GM12878 (cell line): ENCODE measurements around the gene NT5E. TPM values are rescaled to one million over a fixed set of nuclear protein-coding genes. Genes with fewer than 3 reads are reported as not detected.

ENCODE experiments used
- ATAC-seq: fragments of 200-7000 bp; cut with Tn5 transposase; 3 replicates; pipeline ENCODE4 v1.9.1; 2020; ENCODE audit warnings: mild to moderate bottlenecking, moderate library complexity
- BruUV-seq: library from RNA; stranded (reverse); fragments of 400-500 nt; replicated peaks from 2 replicates; lab custom pipeline; 2021; lab: Mats Ljungman, UMichigan
- CTCF ChIA-PET: fragments of 300-600 bp; sonication (Branson Sonifier 250); formaldehyde crosslinking; extraction: SDS; loops from one replicate; lab custom pipeline; 2021; ENCODE audit warnings: inconsistent platforms; lab: Yijun Ruan, JAX
- POLR2A ChIA-PET: fragments of 350-600 bp; formaldehyde crosslinking; extraction: SDS; loops from one replicate; lab custom pipeline; 2021; ENCODE audit warnings: inconsistent platforms; lab: Charles Lee
- RAD21 ChIA-PET: fragments of 300-600 bp; sonication (Branson Sonifier 250); formaldehyde crosslinking; loops from one replicate; lab custom pipeline; 2023; ENCODE audit warnings: antibody characterized with exemption; ENCODE audit not compliant: unreplicated experiment; lab: Charles Lee
- SMC1A ChIA-PET: fragments of 300-600 bp; sonication (Branson Sonifier 250); formaldehyde crosslinking; loops from one replicate; lab custom pipeline; 2023; ENCODE audit not compliant: unreplicated experiment, uncharacterized antibody; lab: Charles Lee
- DNase-seq: peaks from one replicate; pipeline ENCODE4 v3.0.0-alpha.2; 2011; ENCODE audit warnings: low read depth, low spot score
- FAIRE-seq: peaks from 3 replicates; lab custom pipeline; 2011; peaks lifted over from hg19 to GRCh38; lab: Jason Lieb, UNC
- H2AFZ ChIP-seq: 2 replicates; pipeline ENCODE4 v1.6.0; 2011; ENCODE audit warnings: low read depth, low read length, control low read depth; ENCODE audit not compliant: control insufficient read depth
- H3K27ac ChIP-seq: 2 replicates; pipeline ENCODE4 v1.5.1; 2011; ENCODE audit warnings: control low read depth; ENCODE audit not compliant: control insufficient read depth, insufficient read depth
- H3K27me3 ChIP-seq, 2 experiments: replicated peaks in 1 of 2; 2 replicates each; pipeline versions ENCODE4 v1.6.0 to v1.6.1; 2011; ENCODE audit warnings: low read length in 1 of 2; ENCODE audit not compliant: control insufficient read depth in 2 of 2, insufficient read depth in 2 of 2
- H3K36me3 ChIP-seq, 2 experiments: 2 replicates each; pipeline ENCODE4 v1.5.1; 2011; ENCODE audit warnings: low read length in 1 of 2; ENCODE audit not compliant: control insufficient read depth in 2 of 2, insufficient read depth in 2 of 2
- H3K4me1 ChIP-seq: 2 replicates; pipeline ENCODE4 v1.6.1; 2011; ENCODE audit warnings: mild to moderate bottlenecking, low read length, moderate library complexity, mixed read lengths; ENCODE audit not compliant: control insufficient read depth, insufficient read depth
- H3K4me2 ChIP-seq: 2 replicates; pipeline ENCODE4 v1.6.0; 2011; ENCODE audit warnings: control low read depth; ENCODE audit not compliant: control insufficient read depth, insufficient read depth
- H3K4me3 ChIP-seq: fragments of 200-600 bp; sonication (generic); 2 replicates; pipeline ENCODE4 v1.5.1; 2016
- H3K79me2 ChIP-seq: 2 replicates; pipeline ENCODE4 v1.6.0; 2011; ENCODE audit warnings: low read length; ENCODE audit not compliant: control insufficient read depth, insufficient read depth
- H3K9ac ChIP-seq: 2 replicates; pipeline ENCODE4 v1.8.0; 2011; ENCODE audit warnings: low read length, control low read depth, mixed read lengths; ENCODE audit not compliant: control insufficient read depth, insufficient read depth
- H3K9me3 ChIP-seq: replicated peaks from 3 replicates; pipeline ENCODE4 v1.5.1; 2011; ENCODE audit warnings: mild to moderate bottlenecking, low read length; ENCODE audit not compliant: control insufficient read depth, insufficient read depth
- H4K20me1 ChIP-seq: 2 replicates; pipeline ENCODE4 v1.6.0; 2011; ENCODE audit not compliant: control insufficient read depth, insufficient read depth
- ATF7 ChIP-seq: fragments of 450-650 bp; IDR thresholded peaks from 2 replicates; pipeline ENCODE4 v1.6.1; 2016; ENCODE audit warnings: low read depth, mild to moderate bottlenecking
- BHLHE40 ChIP-seq, 2 experiments: fragments of 450-650 bp in 1 of 2; IDR thresholded peaks; 2 replicates each; pipeline ENCODE4 v1.6.1; 2011 to 2017; ENCODE audit warnings: low read depth in 2 of 2, borderline replicate concordance in 1 of 2, improper control_type of control experiment in 1 of 2, low read length in 1 of 2, mild to moderate bottlenecking in 1 of 2
- CHD1 ChIP-seq: IDR thresholded peaks from 2 replicates; pipeline ENCODE4 v1.6.1; 2012; ENCODE audit warnings: low read depth, low read length, improper control_type of control experiment
- DPF2 ChIP-seq: fragments of 450-650 bp; IDR thresholded peaks from 2 replicates; pipeline ENCODE4 v1.6.1; 2017; ENCODE audit warnings: mild to moderate bottlenecking
- EED ChIP-seq: sonication (generic); IDR thresholded peaks from 2 replicates; pipeline ENCODE4 v1.6.1; 2016; ENCODE audit warnings: antibody characterized with exemption, low read depth
- ETV6 ChIP-seq, 2 experiments: fragments of 450-650 bp in 1 of 2; IDR thresholded peaks in 1 of 2; conservative IDR thresholded peaks in 1 of 2; 2 replicates each; pipeline ENCODE4 v1.6.1; 2014; ENCODE audit warnings: antibody characterized with exemption in 1 of 2, borderline replicate concordance in 1 of 2, low read depth in 1 of 2, mild to moderate bottlenecking in 1 of 2, moderate library complexity in 1 of 2
- GATAD2B ChIP-seq: fragments of 450-650 bp; conservative IDR thresholded peaks from 2 replicates; pipeline ENCODE4 v1.6.1; 2017; ENCODE audit warnings: low read depth, mild to moderate bottlenecking, moderate library complexity
- MXI1 ChIP-seq: fragments of 150-350 bp; IDR thresholded peaks from 2 replicates; pipeline ENCODE4 v1.6.1; 2011; ENCODE audit warnings: low read depth, mild to moderate bottlenecking, inconsistent platforms, low read length, improper control_type of control experiment
- RAD51 ChIP-seq: fragments of 450-650 bp; IDR thresholded peaks from 2 replicates; pipeline ENCODE4 v1.6.1; 2016; ENCODE audit warnings: moderate library complexity, mild to moderate bottlenecking, inconsistent platforms
- RUNX3 ChIP-seq: IDR thresholded peaks from 2 replicates; pipeline ENCODE4 v1.6.1; 2012; ENCODE audit warnings: low read length, inconsistent platforms
- SPI1 ChIP-seq: IDR thresholded peaks from 2 replicates; pipeline ENCODE4 v1.6.1; 2011; ENCODE audit warnings: low read depth, mild to moderate bottlenecking, low read length, moderate library complexity, borderline replicate concordance; ENCODE audit not compliant: insufficient read depth
- TCF3 ChIP-seq: IDR thresholded peaks from 2 replicates; pipeline ENCODE4 v1.6.1; 2012; ENCODE audit warnings: low read depth, mild to moderate bottlenecking, low read length, borderline replicate concordance; ENCODE audit not compliant: insufficient read depth
- YBX1 ChIP-seq: fragments of 450-650 bp; IDR thresholded peaks from 2 replicates; pipeline ENCODE4 v1.6.1; 2016; ENCODE audit warnings: antibody characterized with exemption
- in situ Hi-C: fragments of 300-500 bp; cut with MboI; formaldehyde crosslinking; loops from 9 replicates; pipeline ENCODE4 v1.14.3; 2018; ENCODE audit warnings: mixed read lengths
- intact Hi-C: fragments of 100-400 bp; cut with micrococcal nuclease; formaldehyde crosslinking; loops from one replicate; pipeline ENCODE4 v1.14.2; 2022; ENCODE audit not compliant: unreplicated experiment
- polyA plus RNA-seq, 11 experiments: library from polyadenylated mRNA; depleted of rRNA in 4 of 11; unstranded in 6 of 11; stranded (reverse) in 5 of 11; fragments of >200 nt; fragmentation: Nextera tagmentation in 4 of 11; fragmentation: Illumina TruSeq in 1 of 11; extraction: Ambion mirVana in 4 of 11; extraction: Trizol in 1 of 11; gene quantifications; 1 replicate in 1 of 11; 2 replicates in 10 of 11; pipeline versions ENCODE4 v1.2.1 to v1.2.3, GENCODE V29; 2011 to 2016; ENCODE audit warnings: inconsistent platforms in 2 of 11, missing spikeins in 2 of 11, low read depth in 1 of 11
- total RNA-seq, 4 experiments: library from RNA; depleted of rRNA in 3 of 4; stranded (reverse); fragments of >200 nt in 3 of 4; fragmentation: Illumina TruSeq in 1 of 4; extraction: Trizol in 1 of 4; gene quantifications; 2 replicates each; pipeline versions ENCODE4 v1.2.1 to v1.2.3, GENCODE V29; 2013 to 2021
- TF ChIP-seq, protein P1 (sequence below): IDR thresholded peaks from 2 replicates; pipeline ENCODE4 v1.6.1; 2011; ENCODE audit warnings: low read depth, low read length, improper control_type of control experiment, borderline replicate concordance
- TF ChIP-seq, protein P2 (sequence below): IDR thresholded peaks from 2 replicates; pipeline ENCODE4 v1.6.1; 2012; ENCODE audit warnings: low read depth, low read length, improper control_type of control experiment
- TF ChIP-seq, protein P3 (sequence below): IDR thresholded peaks from 2 replicates; pipeline ENCODE4 v1.6.1; 2011; ENCODE audit warnings: low read depth, mild to moderate bottlenecking, low read length, moderate library complexity, borderline replicate concordance; ENCODE audit errors: extremely low read depth

NT5E gene
- total and polyA plus RNA-seq, 10 of the 15 experiments (the other 5 are each of a cell fraction or from before 2014, with no cell fraction given) = 1.9 to 9.7 (median 7.3) TPM

DNA sequence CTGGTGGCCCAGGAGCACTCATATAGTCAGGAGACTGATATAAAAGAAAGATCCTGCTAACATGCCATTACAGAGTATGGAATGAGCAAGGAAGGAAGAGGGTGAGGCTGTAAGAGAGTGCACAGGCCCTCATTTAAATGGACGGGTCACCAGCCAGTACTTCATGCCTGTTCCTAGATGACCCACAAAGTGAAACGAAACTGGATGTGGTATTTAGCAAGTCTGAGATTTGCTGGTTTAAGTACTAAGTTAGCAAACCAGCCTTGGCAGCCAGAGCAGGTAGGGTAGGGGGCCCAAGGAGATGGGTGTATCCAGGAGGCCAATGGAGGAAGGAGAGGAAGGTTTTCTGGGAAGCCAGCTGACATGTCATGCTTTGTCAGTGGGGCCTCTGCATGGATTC, 15.9 kb downstream of the NT5E start (continued):
- TF ChIP-seq, protein P1, sequence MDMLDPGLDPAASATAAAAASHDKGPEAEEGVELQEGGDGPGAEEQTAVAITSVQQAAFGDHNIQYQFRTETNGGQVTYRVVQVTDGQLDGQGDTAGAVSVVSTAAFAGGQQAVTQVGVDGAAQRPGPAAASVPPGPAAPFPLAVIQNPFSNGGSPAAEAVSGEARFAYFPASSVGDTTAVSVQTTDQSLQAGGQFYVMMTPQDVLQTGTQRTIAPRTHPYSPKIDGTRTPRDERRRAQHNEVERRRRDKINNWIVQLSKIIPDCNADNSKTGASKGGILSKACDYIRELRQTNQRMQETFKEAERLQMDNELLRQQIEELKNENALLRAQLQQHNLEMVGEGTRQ = no peak
- TF ChIP-seq, protein P2, sequence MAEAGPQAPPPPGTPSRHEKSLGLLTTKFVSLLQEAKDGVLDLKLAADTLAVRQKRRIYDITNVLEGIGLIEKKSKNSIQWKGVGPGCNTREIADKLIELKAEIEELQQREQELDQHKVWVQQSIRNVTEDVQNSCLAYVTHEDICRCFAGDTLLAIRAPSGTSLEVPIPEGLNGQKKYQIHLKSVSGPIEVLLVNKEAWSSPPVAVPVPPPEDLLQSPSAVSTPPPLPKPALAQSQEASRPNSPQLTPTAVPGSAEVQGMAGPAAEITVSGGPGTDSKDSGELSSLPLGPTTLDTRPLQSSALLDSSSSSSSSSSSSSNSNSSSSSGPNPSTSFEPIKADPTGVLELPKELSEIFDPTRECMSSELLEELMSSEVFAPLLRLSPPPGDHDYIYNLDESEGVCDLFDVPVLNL = no peak
- TF ChIP-seq, protein P3, sequence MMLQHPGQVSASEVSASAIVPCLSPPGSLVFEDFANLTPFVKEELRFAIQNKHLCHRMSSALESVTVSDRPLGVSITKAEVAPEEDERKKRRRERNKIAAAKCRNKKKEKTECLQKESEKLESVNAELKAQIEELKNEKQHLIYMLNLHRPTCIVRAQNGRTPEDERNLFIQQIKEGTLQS = no peak
- TF ChIP-seq RUNX3 = peak; percentile 65
- TF ChIP-seq, all 136 proteins: peak for 2

DNA sequence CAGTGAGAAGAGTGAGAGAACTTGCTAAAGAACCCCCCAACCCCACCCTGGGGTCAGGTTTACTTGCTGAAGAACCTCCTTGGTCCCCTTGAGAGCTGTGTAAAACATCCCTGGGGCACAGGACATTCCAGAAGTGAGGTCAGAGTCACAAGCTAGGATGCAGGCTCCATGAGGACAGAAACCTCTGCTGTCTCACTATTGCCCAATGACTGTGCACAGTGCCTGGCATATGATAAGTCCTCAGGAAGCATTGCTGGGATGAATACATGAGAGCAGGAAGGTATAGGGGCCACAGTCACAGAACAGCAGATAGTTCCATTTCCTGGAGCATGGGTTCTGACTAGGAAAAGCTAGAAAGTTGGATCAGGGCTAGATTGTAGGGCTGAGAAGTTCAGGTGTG, 18.4 kb downstream of the NT5E start:
- FAIRE-seq = no peak
- TF ChIP-seq CHD1 (no peak), RAD51 (no peak), DPF2 (no peak), EED (no peak), GATAD2B (no peak), YBX1 (no peak), BHLHE40 (IDR thresholded peaks at IDR 0.05; ENCODE audit: borderline replicate concordance in 1 of 2, low read depth in 2 of 2, low read length in 1 of 2) (no peak), ETV6 (conservative IDR thresholded peaks at IDR 0.05 in 1 of 2, IDR thresholded peaks at IDR 0.05 in 1 of 2; ENCODE audit: borderline replicate concordance in 1 of 2, low read depth in 1 of 2) (no peak), MXI1 (no peak), ATF7 (no peak), SPI1 (no peak), TCF3 (no peak)
- H3K4me3 ChIP-seq = no peak overlapping the region
- intact Hi-C loops (no loop called here), in situ Hi-C loops (no loop called here)
- ChIA-PET CTCF (interaction anchor here (3.7 kb wide), 1 partner anchor 14 kb away, joined by 21 read pairs; no protein-coding TSS in a partner anchor), RAD21 (interaction anchor here (0.9 to 1.9 kb wide), 5 partner anchors 11 to 114 kb away, joined by 3 to 5 read pairs (median 4); partner anchors contain the start of gene NT5E), POLR2A (interaction anchor here (1.3 to 1.9 kb wide), 2 partner anchors 10 to 13 kb away, joined by 3 to 4 read pairs; no protein-coding TSS in a partner anchor), SMC1A (interaction anchor here (0.7 to 1.5 kb wide), 3 partner anchors 11 to 752 kb away, joined by 3 to 5 read pairs (median 4); no protein-coding TSS in a partner anchor)
- H3K27ac ChIP-seq = no peak overlapping the region
- no peak for DNase-seq
- BruUV-seq = no TSS peak
- H3K4me2 ChIP-seq = no peak overlapping the region
- no peak for ATAC-seq
- no peaks in the 10 kb centered on the region for H3K79me2 ChIP-seq
- no peaks in the 10 kb centered on the region for H3K27me3 ChIP-seq
- peaks cover 19% of the 10 kb centered on the region for H3K4me1 ChIP-seq
- H4K20me1 ChIP-seq = no peaks in the 10 kb centered on the region
- H3K36me3 ChIP-seq = no peaks in the 10 kb centered on the region
- H2AFZ ChIP-seq = no peak overlapping the region
- H3K9me3 ChIP-seq = no peaks in the 10 kb centered on the region
- H3K9ac ChIP-seq = no peak overlapping the region
